HUES6 (cell line): ENCODE results near the gene ZNF160.
"Not testable (repeated sequence)": the region's sequence is repeated elsewhere in the genome, so short reads cannot be mapped to it uniquely, and the experiment has no call there.

Experiments
- H3K27ac ChIP-seq: 2 replicates; pipeline ENCODE4 v1.7.0; 2013; ENCODE audit warnings: low read depth, mild to moderate bottlenecking, low read length, inconsistent platforms
- H3K27me3 ChIP-seq: 2 replicates; pipeline ENCODE4 v1.6.1; 2013; ENCODE audit warnings: low read length; ENCODE audit not compliant: control insufficient read depth, insufficient read depth
- H3K36me3 ChIP-seq: 2 replicates; pipeline ENCODE4 v1.6.1; 2013; ENCODE audit warnings: low read length; ENCODE audit not compliant: control insufficient read depth, insufficient read depth
- H3K4me1 ChIP-seq: 2 replicates; pipeline ENCODE4 v1.6.1; 2013; ENCODE audit warnings: low read length; ENCODE audit not compliant: control insufficient read depth, insufficient read depth
- H3K4me3 ChIP-seq: 2 replicates; pipeline ENCODE4 v1.5.1; 2013; ENCODE audit warnings: low read depth, low read length
- H3K9ac ChIP-seq: one replicate; pipeline ENCODE4 v1.6.1; 2013; ENCODE audit warnings: mild to moderate bottlenecking, low read length
- H3K9me3 ChIP-seq: 2 replicates; pipeline ENCODE4 v1.6.1; 2013; ENCODE audit warnings: low read depth, low read length; ENCODE audit not compliant: control insufficient read depth, insufficient read depth

ZNF160 gene

DNA sequence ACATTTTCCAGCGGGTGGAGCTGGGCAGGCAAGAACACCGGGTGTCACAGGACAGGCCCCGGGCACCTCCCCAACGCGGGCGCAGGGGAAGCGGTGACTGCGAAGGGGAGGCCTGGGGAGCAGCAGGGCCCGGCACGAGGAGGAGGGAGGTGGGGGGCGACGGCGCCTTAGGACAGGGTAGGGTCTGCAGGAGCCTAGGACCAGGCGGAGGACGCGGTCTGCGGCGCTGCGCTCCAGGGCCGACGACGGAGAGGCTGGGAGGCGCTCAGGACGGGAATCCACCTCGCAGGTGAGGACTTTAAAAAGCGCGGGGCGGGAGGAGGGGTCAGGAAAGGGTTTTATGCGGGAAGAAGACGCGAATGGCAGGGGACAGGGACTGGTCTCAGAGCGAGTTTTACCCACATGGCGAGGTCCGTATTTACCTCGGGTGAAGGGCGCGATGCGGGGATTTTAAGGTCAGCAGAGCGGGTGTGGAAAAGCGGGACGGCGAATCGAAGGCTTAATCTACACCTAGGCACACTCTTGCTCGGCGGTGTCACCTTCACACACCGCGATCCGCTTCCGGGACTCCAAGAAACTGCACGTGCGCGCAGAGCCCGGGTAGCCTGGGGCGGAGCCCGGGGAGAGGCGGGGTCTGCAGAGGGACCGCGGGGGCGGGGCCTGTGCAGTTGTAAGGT lies 45.2 kb downstream of the ZNF160 start:
- no peaks in the 10 kb centered on the region for H3K36me3 ChIP-seq
- H3K9me3 ChIP-seq, result peaks cover 16% of the 10 kb centered on the region
- H3K27ac ChIP-seq, result no peak overlapping the region
- H3K4me3 ChIP-seq, result peak overlapping the region; percentile 54
- H3K4me1 ChIP-seq, result no peaks in the 10 kb centered on the region
- H3K27me3 ChIP-seq, result peaks cover 14% of the 10 kb centered on the region; the same call in 1 of the 2 replicates
- H3K9ac ChIP-seq, result no peak overlapping the region

DNA sequence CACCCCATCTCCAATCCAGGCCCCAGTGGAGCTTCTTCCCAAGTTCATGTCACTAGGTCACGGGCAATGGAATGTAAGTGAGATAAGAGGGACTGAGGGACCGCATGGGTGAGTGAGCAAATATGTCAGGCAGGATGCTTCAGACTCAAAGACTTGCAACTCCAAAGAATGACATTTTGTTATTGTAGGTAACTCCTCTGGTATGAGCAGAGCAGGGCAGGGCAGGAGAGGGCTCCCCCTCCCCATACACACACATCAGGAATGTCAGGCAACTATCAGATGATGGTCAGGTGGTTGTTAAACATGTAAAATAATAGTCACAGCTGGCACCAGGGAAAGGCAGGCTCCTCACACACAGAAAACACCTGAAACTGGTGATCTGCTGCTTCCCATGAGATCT lies 48.1 kb downstream of the ZNF160 start:
- no peak overlapping the region for H3K27ac ChIP-seq
- H3K4me3 ChIP-seq, result no peak overlapping the region
- no peaks in the 10 kb centered on the region for H3K4me1 ChIP-seq
- H3K27me3 ChIP-seq, result peaks cover 14% of the 10 kb centered on the region; the same call in 1 of the 2 replicates
- no peak overlapping the region for H3K9ac ChIP-seq
- peaks cover 8% of the 10 kb centered on the region; the same call in 1 of the 2 replicates for H3K9me3 ChIP-seq
- no peaks in the 10 kb centered on the region for H3K36me3 ChIP-seq

DNA sequence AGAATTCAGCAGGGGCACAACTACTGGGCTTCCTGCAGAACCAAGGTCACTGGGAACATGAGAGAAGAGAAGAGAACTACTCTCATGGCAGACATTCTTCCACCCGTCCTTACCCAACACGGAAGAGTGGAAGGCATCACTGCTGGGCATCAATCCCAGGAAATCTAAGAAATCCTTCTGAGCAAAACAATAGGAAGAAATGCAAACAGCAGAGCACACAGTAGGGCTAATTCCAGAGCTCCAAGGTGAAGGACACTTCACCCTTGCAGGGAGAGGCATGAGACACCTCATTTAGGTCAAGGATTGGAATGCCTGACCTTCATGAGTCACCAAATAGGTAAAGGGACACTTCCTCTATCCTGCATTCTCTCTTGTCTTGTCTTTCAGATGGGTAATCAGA lies 55.8 kb downstream of the ZNF160 start:
- Histone ChIP-seq H3K27ac (no peak overlapping the region), H3K4me1 (no peaks in the 10 kb centered on the region), H3K27me3 (no peaks in the 10 kb centered on the region), H3K9me3 (peaks cover 20% of the 10 kb centered on the region), H3K9ac (no peak overlapping the region), H3K4me3 (no peak overlapping the region), H3K36me3 (no peaks in the 10 kb centered on the region)

DNA sequence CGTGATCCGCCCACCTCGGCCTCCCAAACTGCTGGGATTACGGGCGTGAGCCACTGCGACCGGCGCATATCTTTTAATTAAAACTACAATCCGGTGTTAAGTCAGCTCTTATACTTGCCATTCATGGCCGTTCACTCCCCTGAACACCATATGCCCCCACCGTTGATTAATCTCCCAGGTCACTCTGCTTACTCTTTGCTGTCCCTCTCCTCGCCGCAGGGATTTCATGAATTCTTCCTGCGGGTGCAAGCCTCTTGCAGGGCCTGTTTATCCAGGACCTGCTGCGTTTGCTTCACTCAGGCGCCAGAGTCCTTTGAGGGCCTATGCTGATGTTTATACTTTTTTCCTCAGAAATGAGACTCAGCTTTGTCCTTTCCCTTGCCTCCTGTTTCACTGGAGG lies 57.7 kb downstream of the ZNF160 start:
- no peaks in the 10 kb centered on the region for H3K4me1 ChIP-seq
- no peaks in the 10 kb centered on the region for H3K36me3 ChIP-seq
- peaks cover 17% of the 10 kb centered on the region for H3K9me3 ChIP-seq
- H3K27ac ChIP-seq, result no peak overlapping the region
- H3K9ac ChIP-seq, result no peak overlapping the region
- H3K4me3 ChIP-seq, result no peak overlapping the region
- H3K27me3 ChIP-seq, result no peaks in the 10 kb centered on the region

DNA sequence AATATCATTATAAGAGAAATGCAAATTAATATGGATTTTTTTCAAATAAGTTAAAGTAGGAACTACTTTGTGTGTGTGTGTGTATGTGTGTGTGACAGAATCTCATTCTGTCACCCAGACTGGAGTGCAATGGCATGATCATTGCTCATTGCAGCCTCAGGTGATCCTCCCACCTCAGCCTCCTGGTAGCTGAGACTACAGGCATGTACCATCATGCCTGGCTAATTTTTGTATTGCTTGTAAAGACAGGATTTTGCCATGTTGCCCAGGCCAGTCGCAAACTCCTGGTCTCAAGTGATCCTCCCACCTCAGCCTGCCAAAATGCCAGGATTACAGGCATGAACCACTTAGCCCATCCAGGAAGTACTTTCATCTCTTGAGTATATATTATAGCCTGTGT lies 61.9 kb downstream of the ZNF160 start:
- Histone ChIP-seq H3K27ac (no peak overlapping the region), H3K4me1 (no peaks in the 10 kb centered on the region), H3K27me3 (no peaks in the 10 kb centered on the region), H3K9ac (no peak overlapping the region), H3K9me3 (peaks cover 7% of the 10 kb centered on the region), H3K4me3 (no peak overlapping the region), H3K36me3 (no peaks in the 10 kb centered on the region)

DNA sequence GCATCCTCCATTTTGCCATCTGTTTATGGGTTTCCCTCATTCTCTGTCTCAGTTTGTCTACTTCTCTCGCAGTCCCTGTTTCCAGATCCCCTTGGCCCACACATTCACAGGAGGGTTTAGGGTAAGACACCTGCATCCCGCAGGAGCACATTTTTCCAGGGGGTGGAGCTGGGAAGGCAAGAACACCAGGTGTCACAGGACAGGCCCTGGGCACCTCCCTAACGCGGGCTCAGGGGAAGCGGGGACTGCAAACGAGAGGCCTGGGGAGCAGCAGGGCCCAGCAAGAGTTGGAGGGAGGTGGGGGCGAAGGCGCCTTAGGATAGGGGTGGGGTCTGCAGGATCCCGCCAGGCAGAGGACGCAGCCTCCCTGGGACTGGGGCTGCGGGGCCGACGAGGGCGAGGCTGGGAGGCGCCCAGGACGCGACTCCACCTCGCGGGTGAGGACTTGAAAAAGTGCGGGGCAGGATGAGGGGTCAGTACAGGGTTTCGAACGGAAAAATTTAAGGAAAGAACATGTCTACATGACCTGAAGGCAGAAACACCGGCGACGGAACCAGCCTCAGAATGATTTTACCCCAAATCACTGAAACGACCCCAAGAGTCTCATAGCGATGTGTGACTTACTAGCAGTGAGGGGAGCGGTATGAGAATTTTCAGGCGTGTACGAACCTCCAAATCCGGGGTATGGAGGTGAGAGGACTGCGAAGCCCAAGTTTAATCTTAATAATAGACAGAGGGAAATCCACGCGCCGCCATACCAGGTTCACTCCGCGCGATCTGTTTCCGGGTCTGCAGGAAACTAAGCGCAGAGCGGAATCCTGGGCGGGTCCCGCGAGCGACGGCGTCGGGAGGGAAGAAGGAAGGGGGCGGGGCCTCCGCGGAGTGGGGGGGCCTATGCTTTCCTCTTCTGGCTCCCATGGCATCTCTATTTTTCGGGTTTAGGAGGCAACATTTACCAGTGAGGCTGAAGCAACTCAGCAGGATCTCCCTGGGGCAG lies 65.8 kb downstream of the ZNF160 start:
- Histone ChIP-seq H3K27me3 (no peaks in the 10 kb centered on the region), H3K4me3 (peak overlapping the region; percentile 62), H3K9ac (no peak overlapping the region), H3K4me1 (no peaks in the 10 kb centered on the region), H3K27ac (no peak overlapping the region), H3K36me3 (no peaks in the 10 kb centered on the region), H3K9me3 (peaks cover 6% of the 10 kb centered on the region; the same call in 1 of the 2 replicates)

DNA sequence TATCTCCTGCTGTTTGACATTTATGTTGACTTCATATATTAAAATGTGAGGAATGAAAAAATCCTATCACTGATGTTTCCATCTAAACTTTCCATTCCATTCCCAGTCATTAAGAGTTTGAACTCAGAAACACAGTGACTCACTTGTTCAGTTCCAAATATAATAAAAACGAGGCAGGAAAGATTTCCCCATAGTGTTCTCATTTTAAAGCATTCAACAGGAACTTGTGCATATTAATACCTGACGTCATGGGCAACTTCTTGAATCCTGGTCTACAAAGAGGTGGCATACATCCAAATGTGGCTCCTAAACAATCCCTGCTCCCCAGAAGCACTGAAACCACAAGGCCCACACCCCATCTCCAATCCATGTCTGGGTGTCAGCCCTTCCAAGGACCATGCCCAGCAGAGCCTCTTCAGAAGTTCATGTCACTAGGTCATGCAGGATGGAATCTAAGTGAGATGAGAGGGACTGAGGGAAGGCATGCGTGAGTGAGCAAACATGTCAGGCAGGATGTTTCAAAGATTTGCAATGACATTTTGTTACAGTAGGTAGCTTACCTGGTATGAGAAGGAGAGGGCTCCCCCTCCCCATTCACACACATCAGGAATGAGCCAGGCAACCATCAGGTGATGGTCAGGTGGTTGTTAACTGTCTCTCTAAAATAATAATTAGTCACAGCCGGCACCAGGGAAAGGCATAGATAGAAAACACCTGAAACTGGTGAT lies 68.1 kb downstream of the ZNF160 start:
- Histone ChIP-seq H3K36me3 (no peaks in the 10 kb centered on the region), H3K27me3 (no peaks in the 10 kb centered on the region), H3K4me1 (no peaks in the 10 kb centered on the region), H3K4me3 (no peak overlapping the region), H3K9ac (no peak overlapping the region), H3K9me3 (peaks cover 10% of the 10 kb centered on the region), H3K27ac (no peak overlapping the region)

DNA sequence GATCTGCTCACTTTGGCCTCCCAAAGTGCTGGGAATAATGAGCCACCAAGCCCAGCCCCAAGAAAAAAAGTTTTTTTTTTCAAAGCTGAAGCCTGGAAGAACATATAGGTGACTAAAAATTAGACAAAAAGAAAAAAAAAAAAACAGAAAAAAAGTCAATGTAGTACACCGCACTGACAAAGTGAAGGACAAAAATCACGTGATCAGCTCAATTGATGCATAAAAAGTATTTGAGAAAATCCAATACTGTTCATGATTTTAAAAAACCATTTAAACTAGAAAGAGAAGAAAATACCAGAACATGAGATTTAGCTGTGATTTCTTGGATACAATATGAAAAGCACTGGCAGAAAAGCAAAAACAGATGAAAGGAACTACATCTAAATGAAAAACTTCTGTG lies 69.2 kb downstream of the ZNF160 start:
- Histone ChIP-seq H3K36me3 (no peaks in the 10 kb centered on the region), H3K9me3 (peaks cover 10% of the 10 kb centered on the region), H3K4me3 (no peak overlapping the region), H3K27me3 (no peaks in the 10 kb centered on the region), H3K4me1 (no peaks in the 10 kb centered on the region), H3K9ac (no peak overlapping the region), H3K27ac (no peak overlapping the region)

DNA sequence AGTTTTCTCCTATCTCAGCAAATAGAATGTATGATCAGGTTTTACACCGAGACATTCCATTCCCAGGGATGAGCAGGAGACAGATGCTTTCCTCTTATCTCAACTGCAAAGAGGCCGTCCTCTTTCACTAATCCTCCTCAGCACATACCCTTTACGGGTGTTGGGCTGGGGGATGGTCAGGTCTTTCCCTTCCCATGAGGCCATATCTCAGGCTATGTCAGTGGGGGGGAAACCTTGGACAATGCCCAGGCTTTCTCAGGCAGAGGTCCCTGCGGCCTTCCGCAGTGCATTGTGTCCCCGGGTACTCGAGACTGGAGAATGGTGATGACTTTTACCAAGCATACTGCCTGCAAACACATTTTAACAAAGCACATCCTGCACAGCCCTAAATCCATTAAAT lies 74.9 kb downstream of the ZNF160 start:
- not testable (repeated sequence) for H3K27me3 ChIP-seq, H3K4me1 ChIP-seq, H3K9me3 ChIP-seq, H3K36me3 ChIP-seq, H3K27ac ChIP-seq, H3K4me3 ChIP-seq, H3K9ac ChIP-seq

DNA sequence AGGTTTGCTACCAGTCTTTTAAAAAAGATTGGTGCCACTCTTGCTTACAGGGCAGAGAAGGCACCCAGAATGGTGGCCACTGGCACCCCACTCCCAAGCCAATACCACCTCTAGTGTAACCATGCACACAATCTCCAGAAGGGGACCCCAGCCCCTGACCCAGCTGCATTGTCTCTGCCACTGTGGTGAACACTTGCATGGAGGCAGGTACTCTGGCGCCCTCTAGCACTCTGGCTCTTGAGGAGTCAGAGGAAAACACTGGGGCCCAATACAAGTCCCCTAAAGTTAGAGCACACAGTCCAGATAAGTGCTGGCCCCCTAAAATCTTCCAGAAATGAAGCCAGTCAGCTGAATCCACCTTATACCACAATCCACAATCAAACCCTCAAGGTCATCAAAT lies 83.5 kb downstream of the ZNF160 start:
- H3K9ac ChIP-seq, result no peak overlapping the region
- no peak overlapping the region for H3K4me3 ChIP-seq
- no peaks in the 10 kb centered on the region for H3K27me3 ChIP-seq
- H3K36me3 ChIP-seq, result no peaks in the 10 kb centered on the region
- no peak overlapping the region for H3K27ac ChIP-seq
- H3K9me3 ChIP-seq, result peaks cover 7% of the 10 kb centered on the region; the same call in 1 of the 2 replicates
- H3K4me1 ChIP-seq, result no peaks in the 10 kb centered on the region
